Fibroblast of lung (primary cell): ENCODE results near the gene FOSL2. TPM values are rescaled to one million over a fixed set of nuclear protein-coding genes. Genes with fewer than 3 reads are reported as not detected.

Experiments
- DNase-seq, 2 donors: peaks; one replicate each; pipeline versions ENCODE4 v3.0.0 to v3.0.0-alpha.2; 2010; ENCODE audit warnings: low read depth in 2 of 2
- H2AFZ ChIP-seq: 2 replicates; pipeline ENCODE4 v1.5.1; 2012; ENCODE audit warnings: low read length, control low read depth, inconsistent platforms
- H3K27ac ChIP-seq: 2 replicates; pipeline ENCODE4 v1.5.1; 2011; ENCODE audit warnings: low read length, control low read depth; ENCODE audit not compliant: insufficient read depth
- H3K27me3 ChIP-seq: 2 replicates; pipeline ENCODE4 v1.5.1; 2011; ENCODE audit warnings: mild to moderate bottlenecking, low read length; ENCODE audit not compliant: control insufficient read depth, insufficient read depth
- H3K36me3 ChIP-seq: 2 replicates; pipeline ENCODE4 v1.5.1; 2011; ENCODE audit warnings: low read length; ENCODE audit not compliant: control insufficient read depth, insufficient read depth
- H3K4me1 ChIP-seq: 2 replicates; pipeline ENCODE4 v1.5.1; 2011; ENCODE audit warnings: low read length; ENCODE audit not compliant: control insufficient read depth, insufficient read depth; ENCODE audit errors: extremely low read depth
- H3K4me2 ChIP-seq: 2 replicates; pipeline ENCODE4 v1.5.1; 2011; ENCODE audit warnings: low read length, control low read depth; ENCODE audit not compliant: insufficient read depth; ENCODE audit errors: extremely low read depth
- H3K4me3 ChIP-seq, 4 experiments: fragments of 200-600 bp in 1 of 4; sonication (generic) in 1 of 4; replicated peaks in 1 of 4; 2 replicates each; pipeline ENCODE4 v1.5.1; 2011 to 2016; ENCODE audit warnings: low read length in 4 of 4, low read depth in 3 of 4, mild to moderate bottlenecking in 3 of 4, control low read depth in 2 of 4, inconsistent platforms in 1 of 4, mixed read lengths in 1 of 4; ENCODE audit not compliant: insufficient read depth in 1 of 4; ENCODE audit errors: control extremely low read depth in 1 of 4
- H3K79me2 ChIP-seq: 2 replicates; pipeline ENCODE4 v1.5.1; 2012; ENCODE audit warnings: mild to moderate bottlenecking, low read length, inconsistent platforms; ENCODE audit not compliant: control insufficient read depth, insufficient read depth
- H3K9ac ChIP-seq: 2 replicates; pipeline ENCODE4 v1.5.1; 2011; ENCODE audit warnings: mild to moderate bottlenecking, low read length, control low read depth; ENCODE audit not compliant: insufficient read depth
- H3K9me3 ChIP-seq: 2 replicates; pipeline ENCODE4 v1.5.1; 2012; ENCODE audit warnings: low read depth, low read length; ENCODE audit not compliant: control insufficient read depth, insufficient read depth
- H4K20me1 ChIP-seq: 2 replicates; pipeline ENCODE4 v1.5.1; 2011; ENCODE audit warnings: low read length; ENCODE audit not compliant: control insufficient read depth, insufficient read depth; ENCODE audit errors: extremely low read depth
- EZH2 ChIP-seq: IDR thresholded peaks from 2 replicates; pipeline ENCODE4 v1.5.1; 2012; ENCODE audit warnings: low read length, control low read depth, mild to moderate bottlenecking; ENCODE audit errors: missing control alignments
- polyA plus RNA-seq, 2 donors: library from polyadenylated mRNA; depleted of rRNA in 1 of 2; stranded (reverse) in 1 of 2; unstranded in 1 of 2; fragments of >200 nt; gene quantifications; 2 replicates each; pipeline ENCODE4 v1.2.1, GENCODE V29; 2011 to 2012; ENCODE audit warnings: missing spikeins in 1 of 2
- total RNA-seq: library from RNA; depleted of rRNA; stranded (reverse); fragments of >200 nt; gene quantifications from 2 replicates; pipeline ENCODE4 v1.2.1, GENCODE V29; 2014
- TF ChIP-seq, protein P1 (sequence below), 2 donors: IDR thresholded peaks in 1 of 2; conservative IDR thresholded peaks in 1 of 2; 1 replicate in 1 of 2; 2 replicates in 1 of 2; pipeline ENCODE4 v1.5.1; 2011 to 2012; ENCODE audit warnings: low read length in 2 of 2, control low read depth in 1 of 2, inconsistent platforms in 1 of 2, low read depth in 1 of 2, mild to moderate bottlenecking in 1 of 2

FOSL2 gene
- total and polyA plus RNA-seq, 2 donors (not counting 1 experiment from before 2014, with no cell fraction given), result 58.9 to 83.6 TPM

DNA sequence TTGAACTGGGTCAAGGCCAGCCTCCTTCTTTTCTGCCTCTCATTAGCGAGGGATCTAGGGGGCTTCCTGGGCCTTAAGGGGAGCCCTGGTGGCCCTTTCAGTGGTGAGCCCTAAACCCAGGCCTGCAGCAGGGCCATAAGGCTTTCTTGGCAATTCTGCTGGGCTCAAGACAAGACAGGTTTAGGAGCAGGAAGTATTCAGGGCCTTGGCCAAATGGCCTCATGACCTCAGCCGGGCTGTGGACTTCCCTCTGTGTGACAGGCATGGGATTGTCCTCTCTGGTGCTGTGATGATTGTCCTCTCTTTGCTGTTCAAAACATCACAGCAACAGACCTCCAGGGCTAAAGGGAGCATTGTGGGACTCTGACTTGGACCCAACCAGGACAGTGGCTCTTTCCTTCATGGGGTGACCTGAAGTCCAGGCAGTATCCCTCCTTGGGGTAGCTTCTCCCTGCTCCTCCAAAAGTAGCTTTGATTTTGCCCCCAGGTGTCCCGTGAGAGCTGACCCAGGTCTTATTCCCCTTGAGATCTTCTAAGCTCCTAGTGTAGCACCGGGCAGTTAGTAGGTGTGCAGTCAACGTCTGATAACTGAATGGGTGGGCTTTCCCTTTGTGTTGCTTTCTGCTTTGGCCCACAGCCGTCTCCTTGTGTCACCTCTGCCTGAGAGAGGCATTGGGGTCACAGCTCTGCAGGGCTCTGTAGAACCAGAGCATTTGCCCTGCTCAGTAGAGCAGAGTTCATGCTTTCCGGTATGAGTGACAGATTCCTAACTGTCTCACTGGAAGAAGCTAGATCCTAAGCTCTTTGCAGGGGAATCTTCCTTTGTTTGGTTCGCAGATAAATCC, 14.7 kb downstream of the FOSL2 start:
- H3K79me2 ChIP-seq, result peaks cover 83% of the 10 kb centered on the region
- no peaks in the 10 kb centered on the region for H3K9me3 ChIP-seq
- no peak for TF ChIP-seq EZH2
- TF ChIP-seq, protein P1, sequence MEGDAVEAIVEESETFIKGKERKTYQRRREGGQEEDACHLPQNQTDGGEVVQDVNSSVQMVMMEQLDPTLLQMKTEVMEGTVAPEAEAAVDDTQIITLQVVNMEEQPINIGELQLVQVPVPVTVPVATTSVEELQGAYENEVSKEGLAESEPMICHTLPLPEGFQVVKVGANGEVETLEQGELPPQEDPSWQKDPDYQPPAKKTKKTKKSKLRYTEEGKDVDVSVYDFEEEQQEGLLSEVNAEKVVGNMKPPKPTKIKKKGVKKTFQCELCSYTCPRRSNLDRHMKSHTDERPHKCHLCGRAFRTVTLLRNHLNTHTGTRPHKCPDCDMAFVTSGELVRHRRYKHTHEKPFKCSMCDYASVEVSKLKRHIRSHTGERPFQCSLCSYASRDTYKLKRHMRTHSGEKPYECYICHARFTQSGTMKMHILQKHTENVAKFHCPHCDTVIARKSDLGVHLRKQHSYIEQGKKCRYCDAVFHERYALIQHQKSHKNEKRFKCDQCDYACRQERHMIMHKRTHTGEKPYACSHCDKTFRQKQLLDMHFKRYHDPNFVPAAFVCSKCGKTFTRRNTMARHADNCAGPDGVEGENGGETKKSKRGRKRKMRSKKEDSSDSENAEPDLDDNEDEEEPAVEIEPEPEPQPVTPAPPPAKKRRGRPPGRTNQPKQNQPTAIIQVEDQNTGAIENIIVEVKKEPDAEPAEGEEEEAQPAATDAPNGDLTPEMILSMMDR (conservative IDR thresholded peaks at IDR 0.05 in 1 of 2, IDR thresholded peaks at IDR 0.05 in 1 of 2; ENCODE audit: low read depth in 1 of 2, low read length in 2 of 2), result no peak
- H3K36me3 ChIP-seq, result peaks cover 68% of the 10 kb centered on the region
- no peak overlapping the region for H3K4me3 ChIP-seq
- peaks cover 3% of the 10 kb centered on the region for H4K20me1 ChIP-seq
- no peak for DNase-seq
- H3K27ac ChIP-seq, result no peak overlapping the region
- no peak overlapping the region for H3K9ac ChIP-seq
- peaks cover 2% of the 10 kb centered on the region for H3K4me1 ChIP-seq
- H3K27me3 ChIP-seq, result no peaks in the 10 kb centered on the region
- no peak overlapping the region for H2AFZ ChIP-seq
- no peak overlapping the region for H3K4me2 ChIP-seq

DNA sequence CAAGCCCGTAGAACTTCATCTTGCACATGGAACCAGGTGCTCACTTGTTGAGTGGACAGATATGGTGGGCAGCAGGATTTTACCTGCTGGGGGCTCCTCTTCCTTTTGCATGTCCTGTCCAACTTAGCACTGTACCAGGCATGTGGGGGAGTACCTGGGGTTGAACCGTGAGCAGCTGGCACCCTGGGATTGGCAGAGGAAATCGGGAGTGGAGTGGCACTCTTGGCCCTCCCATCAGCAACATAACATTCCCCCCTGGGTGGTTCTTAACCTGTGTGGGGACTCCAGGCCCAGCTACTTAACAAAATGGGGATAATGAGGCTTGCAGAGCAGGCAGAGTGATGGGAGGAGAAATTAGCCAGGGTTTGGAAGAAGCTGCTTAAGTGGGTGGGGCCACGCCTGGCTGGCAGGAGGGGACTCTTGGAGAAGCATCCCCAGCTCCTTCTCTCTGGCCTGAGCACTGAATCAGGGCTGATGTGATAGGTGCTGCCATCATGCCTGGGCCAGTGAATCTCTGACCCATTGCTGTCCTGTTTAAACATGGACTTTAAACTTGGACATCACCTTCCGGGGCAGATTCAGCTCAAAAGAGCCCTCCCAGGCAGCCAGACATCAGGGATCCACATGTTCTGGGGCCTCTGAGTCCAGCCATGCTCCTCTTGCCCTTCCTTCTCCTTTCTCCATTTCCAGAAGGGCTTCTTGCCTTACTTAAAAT, 15.5 kb downstream of the FOSL2 start:
- TF ChIP-seq, protein P1 (conservative IDR thresholded peaks at IDR 0.05 in 1 of 2, IDR thresholded peaks at IDR 0.05 in 1 of 2; ENCODE audit: low read depth in 1 of 2, low read length in 2 of 2), result no peak
- TF ChIP-seq EZH2, result no peak
- Histone ChIP-seq H4K20me1 (no peaks in the 10 kb centered on the region), H3K4me2 (no peak overlapping the region), H3K4me1 (peaks cover 3% of the 10 kb centered on the region), H3K27ac (no peak overlapping the region), H3K79me2 (peaks cover 78% of the 10 kb centered on the region), H3K36me3 (peaks cover 75% of the 10 kb centered on the region), H3K4me3 (no peak overlapping the region), H2AFZ (no peak overlapping the region), H3K9me3 (no peaks in the 10 kb centered on the region), H3K9ac (no peak overlapping the region), H3K27me3 (no peaks in the 10 kb centered on the region)
- no peak for DNase-seq
